Glomerular endothelial cell (primary cell): ENCODE results near the gene TEX51. TPM values are rescaled to one million over a fixed set of nuclear protein-coding genes. Genes with fewer than 3 reads are reported as not detected.

Experiments
- DNase-seq: peaks from one replicate; pipeline ENCODE4 v3.0.0-alpha.2; 2011; ENCODE audit warnings: low read depth, low spot score; ENCODE audit errors: extremely low read depth
- total RNA-seq: library from RNA; depleted of rRNA; stranded (reverse); fragments of >200 nt; gene quantifications from 2 replicates; pipeline ENCODE4 v1.2.3, GENCODE V29; 2015

The TEX51 gene
- not detected in 2 replicates for total RNA-seq

- no peak for DNase-seq
Measured at GRCh38 chr2:126898636-126899035, at the start of gene TEX51. Gene TEX51 (plus strand): TSS chr2:126898890. CDS start chr2:126898919, 29 bp downstream.

- no peak for DNase-seq
Measured at GRCh38 chr2:126849054-126849453, 49.6 kb upstream of the TEX51 start.

GRCh38 chr2:126849486-126849885, 49.2 kb upstream of the TEX51 start:
- no peak for DNase-seq

- no peak for DNase-seq
Measured at GRCh38 chr2:126849991-126850535, 48.6 kb upstream of the TEX51 start.

- no peak for DNase-seq
Measured at GRCh38 chr2:126850940-126851339, 47.8 kb upstream of the TEX51 start.

- DNase-seq: no peak
Measured at GRCh38 chr2:126851756-126852155, 46.9 kb upstream of the TEX51 start.

GRCh38 chr2:126852361-126852760, 46.3 kb upstream of the TEX51 start:
- DNase-seq: no peak

- no peak for DNase-seq
Measured at GRCh38 chr2:126855606-126856005, 43.1 kb upstream of the TEX51 start.

- DNase-seq: no peak
Measured at GRCh38 chr2:126856403-126856802, 42.3 kb upstream of the TEX51 start.

GRCh38 chr2:126857502-126857901, 41.2 kb upstream of the TEX51 start:
- no peak for DNase-seq

- DNase-seq: no peak
Measured at GRCh38 chr2:126858013-126858412, 40.7 kb upstream of the TEX51 start.

GRCh38 chr2:126858436-126858835, 40.3 kb upstream of the TEX51 start:
- DNase-seq: no peak

GRCh38 chr2:126858991-126859390, 39.7 kb upstream of the TEX51 start:
- no peak for DNase-seq

GRCh38 chr2:126859631-126860030, 39.1 kb upstream of the TEX51 start:
- no peak for DNase-seq

GRCh38 chr2:126860385-126860784, 38.3 kb upstream of the TEX51 start:
- no peak for DNase-seq

- DNase-seq: no peak
Measured at GRCh38 chr2:126862730-126863129, 36.0 kb upstream of the TEX51 start.

GRCh38 chr2:126863336-126864015, 35.2 kb upstream of the TEX51 start:
- DNase-seq: no peak

GRCh38 chr2:126864861-126865260, 33.8 kb upstream of the TEX51 start:
- no peak for DNase-seq

- no peak for DNase-seq
Measured at GRCh38 chr2:126866451-126866850, 32.2 kb upstream of the TEX51 start.

- no peak for DNase-seq
Measured at GRCh38 chr2:126874961-126875360, 23.7 kb upstream of the TEX51 start.

- DNase-seq: no peak
Measured at GRCh38 chr2:126876631-126877030, 22.1 kb upstream of the TEX51 start.

- no peak for DNase-seq
Measured at GRCh38 chr2:126877041-126877440, 21.6 kb upstream of the TEX51 start.
